ENCODE measurements around the gene SPATA31C1.
"Not testable (repeated sequence)": the region's sequence is repeated elsewhere in the genome, so short reads cannot be mapped to it uniquely, and the experiment has no call there.

Gene SPATA31C1

DNA sequence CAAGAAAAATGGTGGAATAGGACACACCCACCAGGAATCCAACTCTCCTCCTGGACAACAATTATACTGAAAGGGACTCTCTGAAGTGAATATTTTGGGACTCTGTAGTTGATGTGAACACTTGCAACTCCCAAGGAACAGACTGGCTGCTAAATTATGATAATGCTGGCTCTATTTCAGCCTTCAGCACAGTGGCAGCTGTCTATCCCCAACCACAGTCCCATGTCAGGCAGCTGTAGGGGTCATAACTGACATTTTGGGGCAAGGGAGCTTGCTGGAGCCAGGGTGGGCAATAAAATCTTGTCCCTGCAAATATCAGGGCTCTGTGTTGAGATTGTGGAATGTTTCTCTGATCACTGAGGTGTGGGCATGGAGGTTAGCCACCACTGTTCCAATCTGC lies 20.9 kb upstream of the SPATA31C1 start:
- Histone ChIP-seq H3K4me3 (ENCODE audit: low read depth, low read length) (no peak overlapping the region), H3K36me3 (no peaks in the 10 kb centered on the region), H3K9me3 (no peaks in the 10 kb centered on the region), H3K4me1 (no peaks in the 10 kb centered on the region), H3K27me3 (no peaks in the 10 kb centered on the region)
- TF ChIP-seq, protein P1, sequence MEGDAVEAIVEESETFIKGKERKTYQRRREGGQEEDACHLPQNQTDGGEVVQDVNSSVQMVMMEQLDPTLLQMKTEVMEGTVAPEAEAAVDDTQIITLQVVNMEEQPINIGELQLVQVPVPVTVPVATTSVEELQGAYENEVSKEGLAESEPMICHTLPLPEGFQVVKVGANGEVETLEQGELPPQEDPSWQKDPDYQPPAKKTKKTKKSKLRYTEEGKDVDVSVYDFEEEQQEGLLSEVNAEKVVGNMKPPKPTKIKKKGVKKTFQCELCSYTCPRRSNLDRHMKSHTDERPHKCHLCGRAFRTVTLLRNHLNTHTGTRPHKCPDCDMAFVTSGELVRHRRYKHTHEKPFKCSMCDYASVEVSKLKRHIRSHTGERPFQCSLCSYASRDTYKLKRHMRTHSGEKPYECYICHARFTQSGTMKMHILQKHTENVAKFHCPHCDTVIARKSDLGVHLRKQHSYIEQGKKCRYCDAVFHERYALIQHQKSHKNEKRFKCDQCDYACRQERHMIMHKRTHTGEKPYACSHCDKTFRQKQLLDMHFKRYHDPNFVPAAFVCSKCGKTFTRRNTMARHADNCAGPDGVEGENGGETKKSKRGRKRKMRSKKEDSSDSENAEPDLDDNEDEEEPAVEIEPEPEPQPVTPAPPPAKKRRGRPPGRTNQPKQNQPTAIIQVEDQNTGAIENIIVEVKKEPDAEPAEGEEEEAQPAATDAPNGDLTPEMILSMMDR (IDR thresholded peaks at IDR 0.05; ENCODE audit: low read depth, low read length), result no peak
- no peak for DNase-seq

DNA sequence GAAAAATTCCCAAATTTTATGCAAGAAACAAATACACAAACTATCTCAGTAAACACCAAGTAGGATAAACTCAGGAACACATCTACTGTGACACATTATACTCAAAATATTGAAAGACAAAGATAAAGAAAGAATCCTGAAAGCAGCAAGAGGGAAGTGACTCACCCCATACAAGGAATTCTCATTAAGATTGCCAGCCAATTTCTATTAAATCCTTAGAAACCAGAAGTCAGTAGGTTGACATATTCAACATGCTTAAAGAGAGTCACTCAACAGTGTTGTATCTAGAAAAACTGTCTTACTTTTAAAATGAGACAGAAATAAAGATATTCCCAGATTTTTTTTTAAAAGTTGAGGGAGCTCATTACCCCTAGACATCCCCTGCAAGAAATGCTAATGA lies 19.6 kb upstream of the SPATA31C1 start:
- no peak for DNase-seq
- Histone ChIP-seq H3K9me3 (no peaks in the 10 kb centered on the region), H3K4me1 (no peaks in the 10 kb centered on the region), H3K27me3 (no peaks in the 10 kb centered on the region), H3K36me3 (no peaks in the 10 kb centered on the region), H3K4me3 (ENCODE audit: low read depth, low read length) (no peak overlapping the region)
- TF ChIP-seq, protein P1 (IDR thresholded peaks at IDR 0.05; ENCODE audit: low read depth, low read length), result no peak

DNA sequence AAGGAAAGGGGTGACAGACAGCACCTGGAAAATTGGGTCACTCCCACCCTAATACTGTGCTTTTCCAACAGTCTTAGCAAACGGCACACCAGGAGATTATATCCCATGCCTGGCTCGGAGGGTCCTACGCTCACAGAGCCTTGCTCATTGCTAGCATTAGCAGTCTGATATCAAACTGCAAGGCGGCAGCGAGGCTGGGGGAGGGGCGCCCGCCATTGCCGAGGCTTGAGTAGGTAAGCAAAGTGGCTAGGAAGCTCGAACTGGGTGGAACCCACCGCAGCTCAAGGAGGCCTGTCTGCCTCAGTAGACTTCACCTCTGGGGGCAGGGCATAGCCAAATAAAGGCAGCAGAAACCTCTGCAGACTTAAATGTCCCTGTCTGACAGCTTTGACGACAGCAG lies 15.4 kb upstream of the SPATA31C1 start:
- H3K27me3 ChIP-seq; H3K4me3 ChIP-seq (ENCODE audit: low read depth, low read length); DNase-seq; H3K4me1 ChIP-seq; H3K36me3 ChIP-seq; H3K9me3 ChIP-seq: not testable (repeated sequence)

DNA sequence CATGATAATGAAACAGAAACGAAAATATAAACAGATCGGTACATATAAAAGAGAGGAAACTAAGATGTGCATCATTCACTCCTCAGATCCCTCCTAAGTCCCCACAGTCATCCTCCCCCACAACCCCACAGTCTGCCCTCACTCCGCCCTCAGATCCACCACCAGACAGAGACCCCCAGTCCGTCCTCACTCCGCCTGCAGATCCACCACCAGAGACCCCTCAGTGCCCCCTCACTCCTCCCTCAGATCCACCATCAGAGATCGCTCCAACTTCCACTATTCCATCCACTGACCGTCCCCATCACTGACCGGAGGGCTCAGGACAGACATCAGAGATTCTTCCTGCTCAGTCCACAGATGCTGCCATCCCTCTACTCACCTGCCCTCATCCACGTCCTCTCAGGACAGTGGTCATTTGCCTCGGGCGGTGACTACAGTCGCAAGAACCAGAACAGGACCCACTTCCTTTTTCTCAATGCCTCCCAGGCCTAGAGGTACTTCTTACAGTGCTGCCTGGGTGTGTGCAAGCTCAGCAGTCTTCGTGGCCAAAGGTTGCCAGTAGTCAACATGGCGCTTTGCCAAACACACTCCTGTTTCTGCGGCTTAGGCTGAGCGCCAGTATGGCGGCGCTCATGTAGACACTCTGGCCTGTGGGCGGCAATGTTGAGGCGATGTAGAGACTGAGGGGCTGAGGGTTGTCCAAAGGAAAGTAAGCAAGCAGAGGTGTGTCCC lies 8.3 kb upstream of the SPATA31C1 start:
- Histone ChIP-seq H3K4me1 (no peaks in the 10 kb centered on the region), H3K9me3 (no peaks in the 10 kb centered on the region), H3K27me3 (no peaks in the 10 kb centered on the region), H3K36me3 (no peaks in the 10 kb centered on the region), H3K4me3 (ENCODE audit: low read depth, low read length) (no peak overlapping the region)
- TF ChIP-seq, protein P1 (IDR thresholded peaks at IDR 0.05; ENCODE audit: low read depth, low read length), result peak; percentile 58
- DNase-seq, result peak; percentile 84

DNA sequence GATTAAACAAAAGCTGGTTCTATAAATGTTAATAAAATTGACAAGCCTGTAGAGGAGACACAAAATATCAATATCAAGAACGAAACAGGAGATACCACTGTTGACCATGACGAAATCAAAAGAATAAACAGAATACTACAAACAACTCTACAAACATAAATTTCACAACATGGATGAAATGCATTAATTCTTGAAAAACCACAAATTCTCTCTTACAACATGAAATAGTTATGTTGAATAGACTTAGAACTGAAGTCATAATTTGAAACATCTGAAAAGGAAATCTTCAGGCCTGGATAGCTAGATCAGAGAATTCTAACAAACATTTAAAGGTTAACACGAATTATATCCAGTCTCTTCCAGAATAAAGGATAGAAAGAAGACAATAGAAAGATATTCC lies 6.9 kb upstream of the SPATA31C1 start:
- H3K4me1 ChIP-seq, result no peaks in the 10 kb centered on the region
- no peaks in the 10 kb centered on the region for H3K27me3 ChIP-seq
- no peaks in the 10 kb centered on the region for H3K36me3 ChIP-seq
- H3K9me3 ChIP-seq, result no peaks in the 10 kb centered on the region
- TF ChIP-seq, protein P1 (IDR thresholded peaks at IDR 0.05; ENCODE audit: low read depth, low read length), result no peak
- no peak overlapping the region for H3K4me3 ChIP-seq (ENCODE audit: low read depth, low read length)
- DNase-seq, result no peak

DNA sequence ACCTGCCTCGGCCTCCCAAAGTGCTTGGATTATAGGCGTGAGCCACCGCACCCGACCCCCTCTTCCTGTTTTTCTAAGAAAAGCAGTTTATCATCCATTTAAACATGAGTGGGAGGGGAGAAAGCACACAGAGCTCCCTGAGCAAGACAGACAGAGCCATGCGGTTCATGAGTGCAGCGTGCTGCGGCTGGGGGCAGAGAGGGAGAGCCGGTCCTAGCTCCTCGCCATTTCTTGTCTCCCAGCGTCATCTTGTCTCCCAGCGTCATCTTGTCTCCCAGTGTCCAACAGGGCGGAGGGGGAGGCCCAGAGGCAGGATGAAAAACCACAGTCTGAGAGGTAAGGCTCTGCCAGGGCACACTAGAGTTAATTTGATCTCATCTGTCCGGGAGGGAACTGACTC lies 1.3 kb downstream of the SPATA31C1 start:
- H3K36me3 ChIP-seq; DNase-seq; H3K9me3 ChIP-seq; H3K4me3 ChIP-seq (ENCODE audit: low read depth, low read length); H3K4me1 ChIP-seq; H3K27me3 ChIP-seq: not testable (repeated sequence)

DNA sequence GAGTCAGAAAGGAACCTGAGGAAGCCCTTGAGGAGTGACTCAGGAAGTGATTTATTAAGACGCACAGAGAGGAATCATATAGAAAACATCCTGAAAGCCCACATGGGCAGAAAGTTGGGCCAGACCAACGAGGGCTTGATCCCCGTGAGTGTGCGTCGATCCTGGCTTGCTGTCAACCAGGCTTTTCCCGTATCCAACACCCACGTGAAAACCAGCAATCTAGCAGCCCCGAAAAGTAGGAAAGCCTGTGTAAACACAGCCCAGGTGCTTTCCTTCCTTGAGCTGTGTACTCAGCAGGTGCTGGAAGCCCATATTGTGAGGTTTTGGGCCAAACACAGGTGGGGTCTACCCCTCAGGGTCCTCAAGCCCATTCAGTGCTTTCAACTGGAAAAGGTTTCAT lies 3.8 kb downstream of the SPATA31C1 start:
- not testable (repeated sequence) for H3K4me1 ChIP-seq; H3K4me3 ChIP-seq (ENCODE audit: low read depth, low read length); DNase-seq; H3K9me3 ChIP-seq; H3K36me3 ChIP-seq; H3K27me3 ChIP-seq

DNA sequence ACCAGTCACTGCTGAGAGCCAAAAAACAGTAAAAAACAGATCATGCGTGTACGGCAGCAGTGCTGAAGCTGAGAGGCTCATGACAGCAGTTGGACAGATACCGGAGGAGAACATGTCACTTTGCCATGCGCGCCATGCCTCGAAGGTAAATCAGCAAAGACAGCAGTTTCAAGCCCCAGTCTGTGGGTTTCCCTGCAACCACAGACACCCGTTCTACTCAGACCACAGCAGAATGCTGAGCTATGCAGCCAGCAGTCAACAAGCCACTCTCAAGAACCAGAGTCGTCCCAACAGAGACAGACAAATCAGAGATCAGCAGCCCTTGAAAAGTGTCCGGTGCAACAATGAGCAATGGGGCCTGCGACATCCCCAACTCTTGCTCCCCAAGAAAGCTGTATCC lies 5.2 kb downstream of the SPATA31C1 start:
- not testable (repeated sequence) for H3K4me1 ChIP-seq; DNase-seq; H3K9me3 ChIP-seq; H3K36me3 ChIP-seq; H3K4me3 ChIP-seq (ENCODE audit: low read depth, low read length); H3K27me3 ChIP-seq

DNA sequence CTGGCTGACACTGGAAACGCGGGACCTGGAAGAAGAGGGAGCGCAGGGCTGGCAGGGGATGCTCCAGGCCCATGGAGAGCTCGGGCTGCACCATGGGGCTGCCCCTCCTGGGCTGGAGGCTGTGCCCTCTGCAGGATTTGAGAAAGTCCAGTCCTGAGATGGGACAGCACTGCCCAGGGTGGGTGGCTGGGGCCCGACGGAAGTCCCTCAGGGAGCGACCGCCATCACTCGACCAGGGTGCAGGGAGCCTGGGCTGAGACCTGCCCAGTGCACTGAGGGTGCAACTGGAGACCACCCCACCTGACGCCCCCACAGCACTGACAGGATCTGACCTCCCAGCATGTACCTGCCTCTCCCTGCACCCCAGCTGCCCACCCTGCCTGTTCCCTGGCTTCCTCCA lies 7.1 kb downstream of the SPATA31C1 start:
- not testable (repeated sequence) for H3K27me3 ChIP-seq; H3K4me3 ChIP-seq (ENCODE audit: low read depth, low read length); H3K4me1 ChIP-seq; DNase-seq; H3K36me3 ChIP-seq; H3K9me3 ChIP-seq

DNA sequence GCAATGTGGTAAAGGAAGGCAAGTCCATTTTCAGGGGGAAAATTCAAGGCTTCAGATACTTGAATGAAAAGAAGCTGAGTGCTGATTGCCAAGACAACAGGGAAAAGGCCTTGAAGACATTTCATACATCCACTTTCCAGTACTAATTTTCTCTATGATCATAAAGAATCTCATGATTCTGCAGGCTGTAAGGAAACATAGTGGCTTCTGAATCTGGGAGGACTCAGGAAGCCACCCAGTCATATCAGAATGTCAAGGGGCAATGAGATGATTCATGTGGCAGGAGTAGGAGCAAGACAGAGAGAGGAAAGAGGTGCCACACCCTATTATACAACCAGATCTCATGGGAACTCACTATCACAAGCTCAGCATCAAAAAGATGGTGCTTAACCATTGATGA lies 11.4 kb downstream of the SPATA31C1 start:
- H3K9me3 ChIP-seq; H3K4me1 ChIP-seq; H3K4me3 ChIP-seq (ENCODE audit: low read depth, low read length); H3K27me3 ChIP-seq; H3K36me3 ChIP-seq; DNase-seq: not testable (repeated sequence)

DNA sequence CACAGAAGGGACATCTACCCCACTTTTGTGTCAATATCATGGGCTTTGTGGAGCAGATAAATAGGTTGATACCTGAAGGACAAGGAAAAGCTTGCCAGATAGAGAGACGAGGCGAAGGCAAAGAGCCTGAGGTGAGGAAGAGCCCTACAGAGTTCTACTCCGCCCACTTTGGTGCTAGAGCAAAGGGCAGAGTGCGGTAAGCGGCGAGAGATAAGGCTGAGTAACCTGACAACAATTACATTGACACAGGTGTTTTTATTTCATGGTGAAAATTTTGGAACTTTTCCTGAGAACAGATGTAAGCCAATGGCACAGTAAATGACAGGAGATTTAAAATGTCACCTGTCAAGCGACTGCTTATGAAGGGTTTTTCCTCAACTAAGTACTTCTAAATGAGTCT lies 16.7 kb downstream of the SPATA31C1 start:
- DNase-seq, H3K36me3 ChIP-seq, H3K27me3 ChIP-seq: not testable (repeated sequence)

DNA sequence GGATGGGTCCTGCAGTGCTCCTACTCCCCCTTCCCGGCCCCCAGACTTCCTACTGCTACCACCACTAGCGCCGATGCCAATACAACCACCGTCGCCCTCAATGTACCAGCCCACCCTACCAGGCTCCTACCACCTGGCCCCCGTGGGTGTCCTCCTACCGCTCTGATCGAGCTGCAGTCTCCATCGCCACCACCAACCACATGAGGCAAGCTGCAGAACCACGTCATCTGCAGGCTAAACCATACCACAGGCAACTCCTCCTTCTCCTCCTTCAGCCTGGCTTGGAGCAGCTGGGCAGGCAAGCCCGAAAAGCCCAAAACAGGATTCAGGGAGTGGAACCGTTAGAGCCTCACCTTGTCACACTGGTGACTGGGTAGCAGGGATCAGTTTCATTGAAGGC lies 19.6 kb downstream of the SPATA31C1 start:
- H3K4me1 ChIP-seq; H3K27me3 ChIP-seq; H3K4me3 ChIP-seq (ENCODE audit: low read depth, low read length); H3K36me3 ChIP-seq; DNase-seq; H3K9me3 ChIP-seq: not testable (repeated sequence)

More for the DNA sequence above, 16.7 kb downstream of the SPATA31C1 start:
- not testable (repeated sequence) for H3K4me1 ChIP-seq; H3K9me3 ChIP-seq; H3K4me3 ChIP-seq (ENCODE audit: low read depth, low read length)
